ENCODE data around the gene SNRPA. TPM values are rescaled to one million over a fixed set of nuclear protein-coding genes. Genes with fewer than 3 reads are reported as not detected.

The SNRPA gene
- total and polyA plus RNA-seq, 8 donors = 4.9 to 258 (median 58.8) TPM

- Histone ChIP-seq H3K4me1 (peaks cover 0 to 6% (median 0%) of the 10 kb centered on the region in 4 donors), H3K27ac (peak overlapping the region in 1 of 5 donors; percentile 9), H3K9me3 (no peaks in the 10 kb centered on the region), H3K36me3 (peaks cover 5 to 66% (median 63%) of the 10 kb centered on the region in 4 donors), H3K27me3 (no peaks in the 10 kb centered on the region), H3K4me3 (no peak overlapping the region)
- intact Hi-C loops (cut with DNase I; ENCODE audit: low total_unique reads) = no loop called here
- 74 to 96% (median 86%) methylated on average over 7 of the region's 7 CpGs for WGBS, 5 donors
- no peak for TF ChIP-seq POLR2A (IDR thresholded peaks at IDR 0.05)
- no peak for TF ChIP-seq CTCF (IDR thresholded peaks at IDR 0.05)
- no peak for TF ChIP-seq EP300 (IDR thresholded peaks at IDR 0.05)
- no peak for TF ChIP-seq POLR2AphosphoS5 (IDR thresholded peaks at IDR 0.05)
- DNase-seq = no peak
Observed at GRCh38 chr19:40791349-40791748, 40.3 kb downstream of the SNRPA start.

- H3K27ac ChIP-seq = peak overlapping the region in 3 of 5 donors; percentile 16 to 59 (median 24)
Observed at GRCh38 chr19:40791996-40792395, 41.0 kb downstream of the SNRPA start.

GRCh38 chr19:40797166-40797962, 46.4 kb downstream of the SNRPA start:
- WGBS, 5 donors = 91 to 95% (median 93%) methylated on average over 14 of the region's 14 CpGs
- TF ChIP-seq POLR2A (IDR thresholded peaks at IDR 0.05) = no peak
- TF ChIP-seq EP300 (IDR thresholded peaks at IDR 0.05) = no peak
- no peak for TF ChIP-seq POLR2AphosphoS5 (IDR thresholded peaks at IDR 0.05)
- TF ChIP-seq CTCF (IDR thresholded peaks at IDR 0.05) = no peak
- no peaks in the 10 kb centered on the region for H3K9me3 ChIP-seq
- peaks cover 31 to 37% (median 33%) of the 10 kb centered on the region in 4 donors for H3K4me1 ChIP-seq
- no peaks in the 10 kb centered on the region for H3K27me3 ChIP-seq
- peak overlapping the region in 1 of 4 donors; percentile 96 for H3K4me3 ChIP-seq
- H3K36me3 ChIP-seq = peaks cover 11 to 32% (median 22%) of the 10 kb centered on the region in 4 donors
- H3K27ac ChIP-seq = peak overlapping the region; percentile 85 to 99 (median 97)
- intact Hi-C loops (cut with DNase I; ENCODE audit: low total_unique reads) = no loop called here
- peak in 1 of 2 donors; percentile 9 for DNase-seq

More at GRCh38 chr19:40791996-40792395, 41.0 kb downstream of the SNRPA start:
- Histone ChIP-seq H3K4me3 (no peak overlapping the region), H3K36me3 (peaks cover 6 to 65% (median 58%) of the 10 kb centered on the region in 4 donors), H3K4me1 (peaks cover 0 to 6% (median 0%) of the 10 kb centered on the region in 4 donors), H3K9me3 (no peaks in the 10 kb centered on the region), H3K27me3 (no peaks in the 10 kb centered on the region)
- intact Hi-C loops (cut with DNase I; ENCODE audit: low total_unique reads) = no loop called here
- DNase-seq = peak in 1 of 2 donors; percentile 4
- TF ChIP-seq CTCF (IDR thresholded peaks at IDR 0.05) = no peak
- no peak for TF ChIP-seq POLR2AphosphoS5 (IDR thresholded peaks at IDR 0.05)
- no peak for TF ChIP-seq EP300 (IDR thresholded peaks at IDR 0.05)
- no peak for TF ChIP-seq POLR2A (IDR thresholded peaks at IDR 0.05)
- 56 to 65% (median 56%) methylated on average over 3 of the region's 3 CpGs for WGBS, 5 donors

- peak in 2 of 3 donors; percentile 15 for TF ChIP-seq POLR2AphosphoS5 (IDR thresholded peaks at IDR 0.05)
- peak in 5 of 7 experiments; percentile 7 to 48 (median 27) for TF ChIP-seq CTCF (IDR thresholded peaks at IDR 0.05)
- no peak for TF ChIP-seq EP300 (IDR thresholded peaks at IDR 0.05)
- H3K4me1 ChIP-seq = peaks cover 38 to 44% (median 41%) of the 10 kb centered on the region in 4 donors
- H3K27me3 ChIP-seq = no peaks in the 10 kb centered on the region
- peak overlapping the region; percentile 40 to 98 (median 71) for H3K4me3 ChIP-seq
- DNase-seq = peak; percentile 67 to 89
- H3K9me3 ChIP-seq = no peaks in the 10 kb centered on the region
- peaks cover 11 to 27% (median 16%) of the 10 kb centered on the region in 4 donors for H3K36me3 ChIP-seq
- intact Hi-C loops (cut with DNase I; ENCODE audit: low total_unique reads) = no loop called here
- H3K27ac ChIP-seq = peak overlapping the region; percentile 85 to 99 (median 97)
- 9 to 12% (median 10%) methylated on average over 23 to 28 of the region's 28 CpGs for WGBS, 5 donors
Observed at GRCh38 chr19:40797963-40798682, 47.1 kb downstream of the SNRPA start.
